ENCODE data around the gene RBPJ.

RBPJ gene

GRCh38 chr4:26432419-26432818 is 111.6 kb downstream of the RBPJ start:
- no peak for TF ChIP-seq ZFX (IDR thresholded peaks at IDR 0.05)
- no peak for TF ChIP-seq CTCF (conservative IDR thresholded peaks at IDR 0.05)
- H3K27ac ChIP-seq = no peak overlapping the region

GRCh38 chr4:26433556-26433955 is 112.7 kb downstream of the RBPJ start:
- H3K27ac ChIP-seq = no peak overlapping the region
- TF ChIP-seq CTCF (conservative IDR thresholded peaks at IDR 0.05) (no peak), ZFX (IDR thresholded peaks at IDR 0.05) (no peak)

GRCh38 chr4:26434030-26434639 is 113.3 kb downstream of the RBPJ start:
- no peak overlapping the region for H3K27ac ChIP-seq
- TF ChIP-seq CTCF (conservative IDR thresholded peaks at IDR 0.05) (no peak), ZFX (IDR thresholded peaks at IDR 0.05) (no peak)

- no peak for TF ChIP-seq ZFX (IDR thresholded peaks at IDR 0.05)
- TF ChIP-seq CTCF (conservative IDR thresholded peaks at IDR 0.05) = no peak
- H3K27ac ChIP-seq = no peak overlapping the region
These were observed 120.3 kb downstream of the RBPJ start for GRCh38 chr4:26441102-26441501.

- TF ChIP-seq ZFX (IDR thresholded peaks at IDR 0.05) (no peak), CTCF (conservative IDR thresholded peaks at IDR 0.05) (no peak)
- no peak overlapping the region for H3K27ac ChIP-seq
These were observed 121.0 kb downstream of the RBPJ start for GRCh38 chr4:26441771-26442170.

GRCh38 chr4:26447378-26447777 is 126.6 kb downstream of the RBPJ start:
- H3K27ac ChIP-seq = no peak overlapping the region
- TF ChIP-seq CTCF (conservative IDR thresholded peaks at IDR 0.05) (no peak), ZFX (IDR thresholded peaks at IDR 0.05) (no peak)

GRCh38 chr4:26450418-26450817 is 129.6 kb downstream of the RBPJ start:
- TF ChIP-seq CTCF (conservative IDR thresholded peaks at IDR 0.05) (no peak), ZFX (IDR thresholded peaks at IDR 0.05) (no peak)
- H3K27ac ChIP-seq = no peak overlapping the region
